ENCODE data around the gene MIR17HG.

DNA sequence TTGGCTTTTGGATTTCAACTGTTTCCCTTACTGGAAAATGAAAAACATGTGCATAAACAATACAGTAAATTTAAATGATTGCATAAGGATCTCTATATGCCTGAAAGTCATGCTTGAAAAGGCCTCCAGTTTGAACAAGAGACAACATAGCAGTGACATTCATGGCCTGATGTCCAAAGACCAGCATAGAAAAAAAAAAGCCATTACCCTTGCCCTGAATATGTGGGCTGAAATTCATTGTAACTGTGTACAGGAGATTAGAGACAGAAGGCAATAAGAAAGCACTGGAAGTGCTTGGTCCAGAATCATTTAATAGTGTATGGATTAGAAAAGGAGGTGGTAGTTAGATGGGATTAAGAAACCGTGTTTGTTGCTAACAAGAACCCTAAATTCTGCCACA lies 15.4 kb downstream of the MIR17HG start:
- TF ChIP-seq POLR2A (IDR thresholded peaks at IDR 0.05) (no peak), CTCF (IDR thresholded peaks at IDR 0.05) (no peak)

All from thyroid gland (tissue), 4 donors.